HUES6 (cell line): ENCODE data around the gene GOLT1B.

ENCODE experiments used
- H3K27ac ChIP-seq: 2 replicates; pipeline ENCODE4 v1.7.0; 2013; ENCODE audit warnings: low read depth, mild to moderate bottlenecking, low read length, inconsistent platforms
- H3K27me3 ChIP-seq: 2 replicates; pipeline ENCODE4 v1.6.1; 2013; ENCODE audit warnings: low read length; ENCODE audit not compliant: control insufficient read depth, insufficient read depth
- H3K36me3 ChIP-seq: 2 replicates; pipeline ENCODE4 v1.6.1; 2013; ENCODE audit warnings: low read length; ENCODE audit not compliant: control insufficient read depth, insufficient read depth
- H3K4me1 ChIP-seq: 2 replicates; pipeline ENCODE4 v1.6.1; 2013; ENCODE audit warnings: low read length; ENCODE audit not compliant: control insufficient read depth, insufficient read depth
- H3K4me3 ChIP-seq: 2 replicates; pipeline ENCODE4 v1.5.1; 2013; ENCODE audit warnings: low read depth, low read length
- H3K9ac ChIP-seq: one replicate; pipeline ENCODE4 v1.6.1; 2013; ENCODE audit warnings: mild to moderate bottlenecking, low read length
- H3K9me3 ChIP-seq: 2 replicates; pipeline ENCODE4 v1.6.1; 2013; ENCODE audit warnings: low read depth, low read length; ENCODE audit not compliant: control insufficient read depth, insufficient read depth

Gene GOLT1B

GRCh38 chr12:21523148-21523547, 21.6 kb downstream of the GOLT1B start:
- H3K27ac ChIP-seq, result no peak overlapping the region
- H3K27me3 ChIP-seq, result peaks cover 29% of the 10 kb centered on the region
- no peaks in the 10 kb centered on the region for H3K9me3 ChIP-seq
- H3K4me1 ChIP-seq, result peaks cover 3% of the 10 kb centered on the region; the same call in 1 of the 2 replicates
- H3K36me3 ChIP-seq, result no peaks in the 10 kb centered on the region
- H3K9ac ChIP-seq, result no peak overlapping the region
- no peak overlapping the region for H3K4me3 ChIP-seq

- peak within 1 kb of the TSS; percentile 74 for H3K4me3 ChIP-seq
- H3K9ac ChIP-seq, result peak within 1 kb of the TSS; percentile 44
- peaks cover 56% of the 10 kb centered on the region for H3K27me3 ChIP-seq
These were observed 24.5 kb downstream of the GOLT1B start, which contains the start of gene SPX for GRCh38 chr12:21526053-21526452. Gene SPX, plus strand, starts transcription at chr12:21526296. Its CDS starts 177 bp downstream, at chr12:21526473.

DNA sequence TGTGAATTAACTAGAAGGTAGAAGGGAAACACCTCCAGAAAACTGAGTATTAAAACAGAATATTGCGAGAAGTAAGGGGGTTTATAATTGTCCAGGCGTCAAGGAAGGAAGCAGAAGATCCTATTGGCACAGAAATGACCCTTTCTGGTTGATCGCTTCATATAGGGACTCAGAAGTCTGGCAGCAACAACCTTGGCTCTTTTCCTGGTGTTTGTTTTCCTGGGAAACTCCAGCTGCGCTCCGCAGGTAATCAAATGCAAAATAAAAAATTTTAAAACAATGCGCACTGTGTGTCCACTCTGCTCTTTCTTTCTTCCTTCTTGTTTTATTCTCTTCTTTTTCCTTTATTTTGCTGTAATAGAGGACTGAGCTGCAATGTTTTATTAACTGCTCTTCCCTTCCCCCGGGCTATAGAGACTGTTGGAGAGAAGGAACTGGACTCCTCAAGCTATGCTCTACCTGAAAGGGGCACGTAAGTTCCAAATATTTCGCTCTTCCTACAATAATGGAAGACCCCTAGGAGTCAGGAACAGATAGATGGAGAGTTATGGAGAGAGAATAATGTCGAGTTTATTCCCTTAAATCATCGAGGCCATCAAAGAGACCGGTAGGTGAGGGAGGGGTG, 25.2 kb downstream of the GOLT1B start:
- peaks cover 62% of the 10 kb centered on the region for H3K27me3 ChIP-seq
- peak overlapping the region; percentile 74 for H3K4me3 ChIP-seq
- H3K4me1 ChIP-seq, result peaks cover 3% of the 10 kb centered on the region; the same call in 1 of the 2 replicates
- no peak overlapping the region for H3K27ac ChIP-seq
- peak overlapping the region; percentile 44 for H3K9ac ChIP-seq
- no peaks in the 10 kb centered on the region for H3K36me3 ChIP-seq
- no peaks in the 10 kb centered on the region for H3K9me3 ChIP-seq

More at GRCh38 chr12:21526053-21526452, 24.5 kb downstream of the GOLT1B start, which contains the start of gene SPX:
- peaks cover 3% of the 10 kb centered on the region; the same call in 1 of the 2 replicates for H3K4me1 ChIP-seq
- H3K9me3 ChIP-seq, result no peaks in the 10 kb centered on the region
- no peak within 1 kb of the TSS for H3K27ac ChIP-seq
- H3K36me3 ChIP-seq, result no peaks in the 10 kb centered on the region

DNA sequence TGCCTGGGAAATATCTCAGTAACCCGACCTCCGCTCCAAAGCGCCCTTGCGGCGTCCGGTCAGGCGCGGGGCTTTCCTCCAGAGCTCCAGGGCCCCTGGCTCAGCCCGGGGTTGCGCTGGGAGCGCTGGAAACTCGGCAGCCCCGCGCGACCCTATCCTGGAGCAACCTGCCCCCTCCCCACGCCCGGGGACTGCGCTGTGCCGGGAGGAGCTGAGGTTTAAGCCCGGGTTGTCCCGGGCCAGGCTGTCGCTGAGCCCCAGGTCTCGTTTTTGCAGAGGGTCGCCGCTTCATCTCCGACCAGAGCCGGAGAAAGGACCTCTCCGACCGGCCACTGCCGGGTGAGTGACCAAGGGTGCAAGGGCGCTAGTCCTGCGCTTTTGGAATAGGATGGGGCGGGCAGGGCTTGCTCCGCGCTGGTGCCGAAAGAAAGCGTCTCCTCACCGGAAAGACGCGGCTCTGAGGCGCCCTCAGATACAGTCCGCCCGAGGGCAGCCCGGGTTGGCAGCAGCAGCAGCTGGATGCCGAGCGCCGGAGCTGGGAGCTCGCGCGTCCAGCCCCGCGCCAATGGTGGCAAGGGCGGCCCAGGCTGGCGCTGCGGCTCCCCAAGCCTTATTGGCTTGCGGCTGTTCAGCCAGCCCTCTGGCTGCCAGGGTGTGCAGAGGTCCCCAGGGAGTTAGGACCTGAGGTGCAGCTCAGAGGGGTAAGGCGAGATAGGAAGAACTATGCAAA, 26.0 kb downstream of the GOLT1B start:
- Histone ChIP-seq H3K9ac (peak overlapping the region; percentile 44), H3K4me1 (peaks cover 3% of the 10 kb centered on the region; the same call in 1 of the 2 replicates), H3K9me3 (no peaks in the 10 kb centered on the region), H3K27me3 (peaks cover 62% of the 10 kb centered on the region), H3K4me3 (peak overlapping the region; percentile 74), H3K27ac (no peak overlapping the region), H3K36me3 (no peaks in the 10 kb centered on the region)

- H3K4me1 ChIP-seq, result peaks cover 3% of the 10 kb centered on the region; the same call in 1 of the 2 replicates
- no peak overlapping the region for H3K4me3 ChIP-seq
- H3K36me3 ChIP-seq, result no peaks in the 10 kb centered on the region
- no peak overlapping the region for H3K27ac ChIP-seq
- H3K9ac ChIP-seq, result no peak overlapping the region
- no peaks in the 10 kb centered on the region for H3K9me3 ChIP-seq
- peaks cover 62% of the 10 kb centered on the region for H3K27me3 ChIP-seq
These were observed 27.4 kb downstream of the GOLT1B start for GRCh38 chr12:21528953-21529352.

DNA sequence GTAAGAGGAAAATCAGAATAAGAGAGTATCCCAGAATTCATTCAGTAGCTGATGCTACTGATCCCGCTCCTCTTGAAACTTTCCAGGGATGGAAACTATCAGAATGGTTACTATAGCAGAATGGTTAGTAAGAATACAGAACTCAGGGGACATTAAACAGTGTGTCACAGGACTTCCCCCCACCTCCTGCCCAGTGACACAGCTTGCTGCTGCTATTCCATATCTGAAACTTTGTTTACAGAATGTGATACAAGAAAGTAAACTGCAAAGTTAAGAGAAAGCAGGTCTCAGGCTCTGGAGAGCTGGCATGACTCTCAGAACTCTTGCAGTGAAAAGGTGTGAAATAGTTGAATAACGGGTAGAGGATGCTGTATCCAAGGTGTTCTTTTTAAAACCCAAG, 27.9 kb downstream of the GOLT1B start:
- H3K9me3 ChIP-seq, result no peaks in the 10 kb centered on the region
- no peak overlapping the region for H3K9ac ChIP-seq
- H3K27ac ChIP-seq, result no peak overlapping the region
- H3K4me1 ChIP-seq, result 0 out of 2 replicates have a peak, but pooled peaks cover 3% of the 10 kb centered on the region
- H3K4me3 ChIP-seq, result no peak overlapping the region
- no peaks in the 10 kb centered on the region for H3K36me3 ChIP-seq
- peaks cover 62% of the 10 kb centered on the region for H3K27me3 ChIP-seq

GRCh38 chr12:21538061-21538653, 36.6 kb downstream of the GOLT1B start:
- Histone ChIP-seq H3K36me3 (no peaks in the 10 kb centered on the region), H3K4me3 (no peak overlapping the region), H3K27me3 (no peaks in the 10 kb centered on the region; the same call in 1 of the 2 replicates), H3K9me3 (no peaks in the 10 kb centered on the region), H3K4me1 (no peaks in the 10 kb centered on the region; the same call in 1 of the 2 replicates), H3K9ac (no peak overlapping the region), H3K27ac (no peak overlapping the region)

GRCh38 chr12:21539797-21540196, 38.2 kb downstream of the GOLT1B start:
- no peaks in the 10 kb centered on the region; the same call in 1 of the 2 replicates for H3K4me1 ChIP-seq
- no peak overlapping the region for H3K27ac ChIP-seq
- H3K4me3 ChIP-seq, result no peak overlapping the region
- no peaks in the 10 kb centered on the region for H3K36me3 ChIP-seq
- no peak overlapping the region for H3K9ac ChIP-seq
- H3K27me3 ChIP-seq, result no peaks in the 10 kb centered on the region; the same call in 1 of the 2 replicates
- no peaks in the 10 kb centered on the region for H3K9me3 ChIP-seq

GRCh38 chr12:21541773-21542172, 40.2 kb downstream of the GOLT1B start:
- Histone ChIP-seq H3K4me1 (peaks cover 4% of the 10 kb centered on the region), H3K36me3 (no peaks in the 10 kb centered on the region), H3K9me3 (no peaks in the 10 kb centered on the region), H3K4me3 (no peak overlapping the region), H3K9ac (no peak overlapping the region), H3K27ac (no peak overlapping the region), H3K27me3 (no peaks in the 10 kb centered on the region)

DNA sequence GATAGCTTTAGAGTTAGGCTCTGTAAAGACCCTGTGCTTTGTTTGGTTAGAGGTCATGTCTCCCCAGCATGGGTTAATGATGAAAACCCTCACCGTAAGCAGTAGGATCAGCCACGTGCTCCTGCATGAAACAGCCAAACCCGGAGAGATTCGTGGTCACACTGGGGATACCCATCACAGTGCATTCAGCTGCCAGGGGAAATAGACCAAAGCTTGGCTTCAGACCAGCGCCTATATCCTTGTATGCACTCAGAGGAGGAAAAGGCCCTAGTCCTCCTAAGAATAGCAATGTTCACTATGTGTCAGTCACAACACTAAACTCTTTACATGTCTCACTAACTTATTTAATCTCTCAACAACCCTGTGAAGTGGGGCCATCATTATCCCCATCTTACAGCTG, 40.8 kb downstream of the GOLT1B start:
- Histone ChIP-seq H3K27me3 (no peaks in the 10 kb centered on the region), H3K36me3 (no peaks in the 10 kb centered on the region), H3K9me3 (no peaks in the 10 kb centered on the region), H3K9ac (no peak overlapping the region), H3K27ac (no peak overlapping the region), H3K4me1 (peaks cover 4% of the 10 kb centered on the region), H3K4me3 (no peak overlapping the region)

DNA sequence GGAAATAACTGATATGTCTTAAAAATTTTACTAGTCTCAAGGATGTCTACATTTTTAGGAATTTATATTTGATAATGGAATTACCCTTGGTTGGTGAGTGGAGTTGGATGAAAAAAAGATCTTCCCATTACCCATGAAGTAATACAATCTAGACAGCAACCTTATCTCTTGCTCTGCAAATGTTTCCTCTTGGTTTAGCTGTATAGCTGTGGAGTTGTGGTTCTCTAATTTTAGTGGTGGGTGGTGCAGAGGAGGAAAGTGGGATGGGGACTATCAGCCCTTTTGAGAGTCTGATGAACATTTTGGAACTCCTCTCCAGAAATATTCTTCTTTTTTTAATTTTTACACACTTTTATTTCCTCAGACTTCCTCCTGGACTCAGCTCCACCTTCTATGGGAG, 41.6 kb downstream of the GOLT1B start:
- Histone ChIP-seq H3K9ac (no peak overlapping the region), H3K27me3 (no peaks in the 10 kb centered on the region), H3K4me3 (no peak overlapping the region), H3K4me1 (peaks cover 4% of the 10 kb centered on the region), H3K36me3 (no peaks in the 10 kb centered on the region), H3K9me3 (no peaks in the 10 kb centered on the region), H3K27ac (no peak overlapping the region)
